Stimulated activated naive CD8-positive, alpha-beta T cell treated with anti-CD3 and anti-CD28 coated beads, Interleukin-15, Interleukin-2, amounts not matched to agents 100 ng/mL and 50 ng/mL, for 24 hours (primary cell): ENCODE results near the gene COPG2.
"Not testable (repeated sequence)": the region's sequence is repeated elsewhere in the genome, so short reads cannot be mapped to it uniquely, and the experiment has no call there.

Source experiments
- H3K27ac Mint-ChIP-seq: one replicate; pipeline ENCODE4 v1.8.0; 2021; ENCODE audit warnings: mild to moderate bottlenecking, mixed read lengths
- H3K27me3 Mint-ChIP-seq: one replicate; pipeline ENCODE4 v1.8.0; 2021; ENCODE audit warnings: mixed read lengths
- H3K36me3 Mint-ChIP-seq: one replicate; pipeline ENCODE4 v1.8.0; 2021; ENCODE audit warnings: low read depth, mixed read lengths
- H3K4me1 Mint-ChIP-seq: one replicate; pipeline ENCODE4 v1.8.0; 2021; ENCODE audit warnings: low read depth, mixed read lengths
- H3K4me3 Mint-ChIP-seq: one replicate; pipeline ENCODE4 v1.8.0; 2021; ENCODE audit warnings: mild to moderate bottlenecking, mixed read lengths
- H3K9me3 Mint-ChIP-seq: one replicate; pipeline ENCODE4 v1.8.0; 2021; ENCODE audit warnings: mixed read lengths

Gene COPG2, protein sequence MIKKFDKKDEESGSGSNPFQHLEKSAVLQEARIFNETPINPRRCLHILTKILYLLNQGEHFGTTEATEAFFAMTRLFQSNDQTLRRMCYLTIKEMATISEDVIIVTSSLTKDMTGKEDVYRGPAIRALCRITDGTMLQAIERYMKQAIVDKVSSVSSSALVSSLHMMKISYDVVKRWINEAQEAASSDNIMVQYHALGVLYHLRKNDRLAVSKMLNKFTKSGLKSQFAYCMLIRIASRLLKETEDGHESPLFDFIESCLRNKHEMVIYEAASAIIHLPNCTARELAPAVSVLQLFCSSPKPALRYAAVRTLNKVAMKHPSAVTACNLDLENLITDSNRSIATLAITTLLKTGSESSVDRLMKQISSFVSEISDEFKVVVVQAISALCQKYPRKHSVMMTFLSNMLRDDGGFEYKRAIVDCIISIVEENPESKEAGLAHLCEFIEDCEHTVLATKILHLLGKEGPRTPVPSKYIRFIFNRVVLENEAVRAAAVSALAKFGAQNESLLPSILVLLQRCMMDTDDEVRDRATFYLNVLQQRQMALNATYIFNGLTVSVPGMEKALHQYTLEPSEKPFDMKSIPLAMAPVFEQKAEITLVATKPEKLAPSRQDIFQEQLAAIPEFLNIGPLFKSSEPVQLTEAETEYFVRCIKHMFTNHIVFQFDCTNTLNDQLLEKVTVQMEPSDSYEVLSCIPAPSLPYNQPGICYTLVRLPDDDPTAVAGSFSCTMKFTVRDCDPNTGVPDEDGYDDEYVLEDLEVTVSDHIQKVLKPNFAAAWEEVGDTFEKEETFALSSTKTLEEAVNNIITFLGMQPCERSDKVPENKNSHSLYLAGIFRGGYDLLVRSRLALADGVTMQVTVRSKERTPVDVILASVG

DNA sequence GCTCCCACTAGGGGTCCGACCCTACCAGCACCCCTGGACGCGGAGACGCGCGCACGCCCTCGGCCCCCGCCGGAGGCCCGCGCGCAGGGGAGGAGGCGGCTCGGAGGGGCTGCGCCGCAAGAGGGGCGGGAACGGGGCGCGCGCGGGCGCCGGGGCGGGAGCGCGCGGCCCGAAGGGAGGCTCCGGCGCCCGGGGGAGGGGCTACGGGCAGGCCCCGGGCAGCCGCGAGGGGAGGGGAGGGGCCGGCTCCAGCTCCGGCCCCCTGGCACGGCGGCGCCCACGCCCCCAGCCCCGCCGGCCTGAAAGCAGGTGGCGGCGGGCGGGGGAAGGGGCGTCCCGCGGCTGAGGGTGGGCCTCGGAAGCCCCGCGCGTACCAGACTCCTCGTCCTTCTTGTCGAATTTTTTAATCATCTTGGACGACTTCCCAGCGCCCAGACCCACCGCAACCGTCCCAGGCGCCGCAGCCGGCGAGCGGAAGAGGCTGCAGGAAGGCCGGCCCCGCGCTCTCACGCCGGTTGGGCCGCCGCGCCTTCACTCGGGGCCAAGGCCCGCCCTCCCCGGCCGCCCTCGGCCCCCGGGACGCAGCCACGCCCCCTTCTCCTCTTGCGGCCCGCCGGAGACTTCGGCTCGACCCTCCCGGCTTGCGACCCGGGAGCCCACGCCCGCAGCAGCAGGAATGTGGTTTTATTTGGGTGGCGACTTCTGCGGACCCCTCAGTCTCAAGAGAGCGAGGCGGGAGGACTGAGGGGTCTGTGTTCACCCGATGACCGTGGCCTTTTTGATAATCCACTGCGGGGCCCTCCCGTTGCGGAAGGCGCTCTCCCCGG is at the start of gene COPG2:
Gene COPG2, minus strand, starts transcription at position 491 of the 827 bp plus-strand sequence. Its CDS starts 80 bp downstream, at position 411.
- H3K4me1 Mint-ChIP-seq: peaks cover 20% of the 10 kb centered on the region
- peaks cover 9% of the 10 kb centered on the region for H3K27me3 Mint-ChIP-seq
- peak within 1 kb of the TSS; percentile 79 for H3K27ac Mint-ChIP-seq
- no peaks in the 10 kb centered on the region for H3K9me3 Mint-ChIP-seq
- peaks cover 6% of the 10 kb centered on the region for H3K36me3 Mint-ChIP-seq
- peak within 1 kb of the TSS; percentile 87 for H3K4me3 Mint-ChIP-seq

DNA sequence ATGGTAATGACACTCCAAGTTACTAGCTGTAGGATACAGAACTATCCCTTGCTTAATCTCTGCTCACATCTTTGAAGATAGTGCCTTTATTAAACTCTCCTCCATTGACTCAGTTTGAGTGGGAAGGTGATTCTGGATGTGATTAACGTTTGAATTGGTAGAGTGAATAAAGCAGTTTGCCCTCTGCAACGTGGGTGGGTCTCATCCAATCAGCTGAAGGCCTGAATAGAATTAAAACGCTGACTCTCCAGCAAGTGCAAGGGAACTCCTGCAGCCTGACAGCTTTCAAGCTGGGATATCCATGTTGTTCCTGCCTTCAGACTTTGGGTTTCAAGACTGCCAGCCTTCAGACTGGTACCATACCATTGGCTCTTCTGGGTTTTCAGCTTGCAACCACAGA is 43.9 kb upstream of the COPG2 start:
- no peaks in the 10 kb centered on the region for H3K4me1 Mint-ChIP-seq
- H3K27me3 Mint-ChIP-seq: peaks cover 23% of the 10 kb centered on the region
- no peaks in the 10 kb centered on the region for H3K36me3 Mint-ChIP-seq
- no peaks in the 10 kb centered on the region for H3K9me3 Mint-ChIP-seq
- H3K4me3 Mint-ChIP-seq: no peak overlapping the region
- H3K27ac Mint-ChIP-seq: no peak overlapping the region

DNA sequence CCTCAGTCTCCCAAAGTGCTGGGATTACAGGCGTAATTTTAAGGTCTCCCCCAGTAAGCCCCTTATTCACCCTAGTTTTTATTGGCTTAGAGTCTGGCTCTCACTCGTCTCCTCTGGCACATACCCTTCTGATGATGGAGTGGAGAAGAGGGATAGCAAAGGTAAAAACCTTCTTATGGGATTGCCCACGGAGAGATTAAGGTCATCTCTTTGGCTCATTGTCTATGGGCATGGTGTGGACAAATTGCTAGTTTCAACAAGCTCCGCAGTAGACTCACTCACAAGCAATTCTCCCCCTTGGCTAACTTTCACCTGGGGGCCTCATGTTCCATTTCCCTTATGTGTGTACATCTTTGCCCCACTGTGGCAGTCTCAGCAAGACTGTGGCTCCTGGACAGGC is 40.2 kb upstream of the COPG2 start:
- H3K9me3 Mint-ChIP-seq: peaks cover 11% of the 10 kb centered on the region
- no peaks in the 10 kb centered on the region for H3K36me3 Mint-ChIP-seq
- no peaks in the 10 kb centered on the region for H3K4me1 Mint-ChIP-seq
- no peak overlapping the region for H3K27ac Mint-ChIP-seq
- peaks cover 48% of the 10 kb centered on the region for H3K27me3 Mint-ChIP-seq
- no peak overlapping the region for H3K4me3 Mint-ChIP-seq

DNA sequence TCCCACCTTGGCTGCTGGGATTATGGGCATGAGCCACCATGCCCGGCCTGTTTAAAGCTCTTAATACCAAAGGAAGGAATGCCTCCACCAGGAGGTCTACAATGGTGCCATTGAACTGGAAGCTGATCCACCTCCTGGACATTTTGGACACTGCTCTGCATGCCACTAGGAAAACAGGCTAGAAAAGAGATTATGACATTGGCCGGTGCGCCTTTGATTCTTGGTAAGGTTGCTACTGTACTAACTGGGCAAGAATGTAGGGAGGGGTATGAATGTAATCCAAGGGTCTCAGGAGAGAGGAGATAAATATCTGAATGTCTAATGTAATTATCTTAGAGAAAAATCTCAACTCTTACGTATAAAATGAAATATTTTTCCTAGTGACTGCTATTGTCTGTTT is 39.5 kb upstream of the COPG2 start:
- Mint-ChIP-seq H3K27me3 (peaks cover 48% of the 10 kb centered on the region), H3K4me1 (no peaks in the 10 kb centered on the region), H3K27ac (no peak overlapping the region), H3K9me3 (peaks cover 11% of the 10 kb centered on the region), H3K4me3 (no peak overlapping the region), H3K36me3 (no peaks in the 10 kb centered on the region)

DNA sequence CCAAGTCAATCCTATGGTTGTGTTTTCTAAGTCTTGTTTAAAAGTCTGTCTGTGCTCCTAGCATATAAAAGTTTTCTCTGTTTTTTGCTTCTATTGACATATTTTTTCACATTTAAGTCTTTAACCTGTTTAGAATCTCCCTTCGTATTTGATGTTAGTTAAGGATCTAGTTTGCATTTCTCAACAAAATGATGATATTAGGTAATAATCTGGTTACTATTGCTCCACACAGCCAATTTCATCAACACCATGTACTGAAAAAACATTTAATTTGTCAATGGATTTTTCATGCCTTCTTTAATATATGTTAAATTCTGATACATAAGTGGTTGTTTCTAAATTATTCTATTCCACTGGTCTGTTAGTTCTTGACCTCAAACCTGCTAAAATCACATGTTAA is 35.3 kb upstream of the COPG2 start:
- H3K27ac Mint-ChIP-seq: no peak overlapping the region
- no peaks in the 10 kb centered on the region for H3K4me1 Mint-ChIP-seq
- H3K4me3 Mint-ChIP-seq: no peak overlapping the region
- peaks cover 11% of the 10 kb centered on the region for H3K9me3 Mint-ChIP-seq
- peaks cover 36% of the 10 kb centered on the region for H3K27me3 Mint-ChIP-seq
- H3K36me3 Mint-ChIP-seq: no peaks in the 10 kb centered on the region

DNA sequence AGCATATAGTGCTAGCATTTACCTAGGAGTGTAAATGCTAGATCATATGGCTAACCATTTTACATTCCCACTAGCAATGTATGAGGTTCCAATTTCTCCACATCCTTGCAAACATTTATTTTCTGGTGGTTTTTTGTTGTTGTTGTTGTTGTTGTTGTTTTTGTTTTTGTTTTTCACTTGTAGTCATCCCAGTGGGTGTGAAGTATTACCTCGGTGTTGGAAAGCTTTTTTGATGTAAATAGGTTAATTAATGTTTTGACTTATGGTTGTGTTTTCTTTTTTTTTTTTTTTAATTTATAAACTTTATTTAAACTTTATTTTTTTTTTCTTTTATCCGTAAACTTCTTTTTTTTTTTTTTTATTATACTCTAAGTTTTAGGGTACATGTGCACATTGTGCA is 33.1 kb upstream of the COPG2 start:
- Mint-ChIP-seq H3K4me1 (no peaks in the 10 kb centered on the region), H3K36me3 (no peaks in the 10 kb centered on the region), H3K4me3 (no peak overlapping the region), H3K9me3 (peaks cover 5% of the 10 kb centered on the region), H3K27me3 (peaks cover 22% of the 10 kb centered on the region), H3K27ac (no peak overlapping the region)

DNA sequence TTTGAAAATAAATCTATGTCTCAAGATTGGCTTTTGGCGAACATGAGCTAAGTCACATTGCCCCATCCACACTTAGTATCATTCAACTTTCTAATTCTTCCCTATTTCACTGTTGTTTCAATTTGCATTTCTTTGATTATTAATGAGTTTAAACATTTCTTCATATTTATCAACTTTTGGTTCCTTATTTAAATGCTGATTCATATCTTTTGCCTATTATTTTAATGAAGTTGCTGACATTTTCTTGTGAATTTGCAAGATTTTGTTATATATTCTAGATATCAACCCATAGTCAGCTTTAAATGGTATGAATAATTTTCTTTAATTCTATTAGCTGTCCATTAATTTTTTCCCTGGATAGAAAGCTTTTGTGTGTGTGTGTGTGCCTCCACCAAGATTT is 32.2 kb upstream of the COPG2 start:
- Mint-ChIP-seq H3K9me3 (no peaks in the 10 kb centered on the region), H3K36me3 (no peaks in the 10 kb centered on the region), H3K27me3 (peaks cover 14% of the 10 kb centered on the region), H3K4me1 (no peaks in the 10 kb centered on the region), H3K4me3 (no peak overlapping the region), H3K27ac (no peak overlapping the region)

DNA sequence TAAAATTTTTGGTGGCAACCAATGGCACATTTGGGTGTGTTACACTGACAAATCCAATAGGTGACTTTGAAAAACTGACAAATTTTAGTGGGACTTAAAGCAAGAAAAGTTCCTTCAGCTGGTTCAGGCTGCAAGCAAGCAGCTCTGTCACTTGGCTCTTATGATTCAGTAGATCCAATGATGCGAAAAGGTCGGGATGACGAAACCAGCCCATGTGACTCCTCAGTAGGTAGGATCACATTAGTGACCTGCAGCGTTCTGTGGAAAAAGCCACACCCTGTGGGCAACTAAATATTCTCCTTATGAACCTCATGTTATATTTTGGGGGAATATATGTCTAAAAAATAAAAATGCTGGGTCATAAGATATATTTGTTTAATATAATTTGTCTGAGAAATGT is 31.1 kb upstream of the COPG2 start:
- no peak overlapping the region for H3K4me3 Mint-ChIP-seq
- no peaks in the 10 kb centered on the region for H3K9me3 Mint-ChIP-seq
- H3K27me3 Mint-ChIP-seq: peaks cover 6% of the 10 kb centered on the region
- H3K4me1 Mint-ChIP-seq: no peaks in the 10 kb centered on the region
- H3K27ac Mint-ChIP-seq: no peak overlapping the region
- H3K36me3 Mint-ChIP-seq: no peaks in the 10 kb centered on the region

DNA sequence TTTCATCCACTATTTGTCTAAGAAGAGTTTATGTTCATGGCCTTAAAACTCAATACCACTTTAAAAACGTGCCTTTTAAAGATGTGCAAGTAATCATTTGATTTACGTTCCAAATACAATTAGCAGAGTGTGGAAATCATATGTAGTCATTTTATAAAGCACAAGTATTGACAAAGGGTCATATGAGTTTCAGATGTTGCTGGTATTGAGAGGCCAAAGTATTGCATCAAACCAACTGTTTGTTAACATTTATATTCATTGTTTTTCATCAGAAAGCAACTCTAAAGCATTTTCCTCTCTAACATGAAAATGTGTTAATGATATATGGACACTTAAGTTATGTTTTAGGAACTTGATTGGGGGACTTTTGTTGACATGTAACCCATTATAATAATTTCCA is 29.3 kb upstream of the COPG2 start:
- Mint-ChIP-seq H3K4me1 (no peaks in the 10 kb centered on the region), H3K27me3 (no peaks in the 10 kb centered on the region), H3K4me3 (no peak overlapping the region), H3K27ac (no peak overlapping the region), H3K9me3 (no peaks in the 10 kb centered on the region), H3K36me3 (no peaks in the 10 kb centered on the region)

DNA sequence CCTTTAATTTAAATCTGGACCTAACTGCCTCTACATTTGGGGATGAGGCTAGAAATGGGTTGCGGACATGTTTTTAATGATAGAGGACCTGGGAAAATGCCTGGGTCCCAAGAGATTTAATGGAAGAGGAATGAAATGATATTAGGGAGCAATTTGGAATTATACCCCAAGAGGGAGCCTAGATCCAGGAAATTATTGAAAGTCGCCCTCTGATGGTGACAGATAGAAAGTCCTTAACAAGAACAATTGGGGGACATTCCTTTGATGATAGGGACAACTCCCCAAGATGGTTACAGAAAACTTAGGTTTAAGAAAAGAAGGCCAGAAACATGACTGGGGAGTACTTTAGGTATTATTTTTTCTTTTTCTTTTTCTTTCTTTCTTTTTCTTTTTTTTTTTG is 27.3 kb upstream of the COPG2 start:
- H3K27ac Mint-ChIP-seq: no peak overlapping the region
- no peaks in the 10 kb centered on the region for H3K36me3 Mint-ChIP-seq
- no peaks in the 10 kb centered on the region for H3K27me3 Mint-ChIP-seq
- no peak overlapping the region for H3K4me3 Mint-ChIP-seq
- no peaks in the 10 kb centered on the region for H3K4me1 Mint-ChIP-seq
- peaks cover 8% of the 10 kb centered on the region for H3K9me3 Mint-ChIP-seq

DNA sequence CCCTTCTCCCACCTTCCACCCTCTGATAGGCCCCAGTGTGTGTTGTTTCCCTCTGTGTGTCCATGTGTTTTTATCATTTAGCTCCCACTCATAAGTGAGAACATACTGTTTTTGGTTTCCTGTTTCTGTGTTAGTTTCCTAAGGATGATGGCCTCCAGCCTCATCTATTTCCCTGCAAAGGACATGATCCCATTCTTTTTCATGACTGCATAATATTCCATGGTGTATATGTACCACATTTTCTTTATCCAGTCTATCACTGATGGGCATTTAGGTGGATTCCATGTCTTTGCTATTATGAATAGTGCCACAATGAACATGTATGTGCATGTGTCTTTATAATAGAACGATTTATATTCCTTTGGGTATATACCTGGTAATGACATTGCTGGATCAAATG is 23.8 kb upstream of the COPG2 start:
- H3K9me3 Mint-ChIP-seq, H3K4me1 Mint-ChIP-seq, H3K27ac Mint-ChIP-seq, H3K27me3 Mint-ChIP-seq, H3K4me3 Mint-ChIP-seq, H3K36me3 Mint-ChIP-seq: not testable (repeated sequence)

DNA sequence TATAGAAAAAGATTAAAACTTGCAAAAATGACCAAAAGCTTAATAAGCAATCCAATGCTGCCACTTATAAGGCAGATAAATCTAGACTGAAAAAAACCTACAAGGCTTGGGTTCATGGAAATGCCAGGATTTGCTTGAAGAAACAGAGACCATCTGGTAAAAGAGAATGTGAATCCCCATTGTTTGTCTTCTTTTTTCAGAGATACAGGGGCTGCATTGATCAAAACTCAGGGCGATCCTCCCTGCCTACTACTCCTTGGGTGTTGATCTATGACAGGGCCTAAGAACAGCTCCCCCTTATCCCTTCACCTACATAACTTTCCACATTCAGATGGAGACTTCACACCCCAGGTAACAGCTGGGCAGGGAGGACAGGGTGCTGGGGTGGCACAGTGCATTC is 21.1 kb upstream of the COPG2 start:
- Mint-ChIP-seq H3K36me3 (no peaks in the 10 kb centered on the region), H3K9me3 (peaks cover 8% of the 10 kb centered on the region), H3K4me1 (no peaks in the 10 kb centered on the region), H3K27ac (no peak overlapping the region), H3K27me3 (no peaks in the 10 kb centered on the region), H3K4me3 (no peak overlapping the region)

DNA sequence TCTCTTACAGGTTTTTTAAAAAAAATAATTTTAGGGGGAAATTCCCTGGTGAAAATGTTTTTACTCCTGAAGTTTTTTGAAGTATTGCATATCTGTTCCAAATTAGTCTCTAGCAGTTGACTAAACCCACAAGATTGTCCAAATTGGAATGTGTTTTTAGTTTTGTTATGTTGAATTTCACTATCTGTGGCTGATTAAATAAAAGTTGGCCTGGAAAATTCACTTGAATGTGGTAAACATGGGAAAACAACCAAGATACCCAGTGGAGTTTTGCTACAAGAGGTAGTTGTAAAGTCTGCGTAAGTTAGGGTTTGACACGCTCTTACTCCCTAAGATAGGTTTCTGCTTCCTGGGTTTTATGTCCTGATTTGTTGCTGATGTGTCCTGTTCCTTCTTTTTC is 14.5 kb upstream of the COPG2 start:
- no peak overlapping the region for H3K4me3 Mint-ChIP-seq
- no peaks in the 10 kb centered on the region for H3K4me1 Mint-ChIP-seq
- H3K27me3 Mint-ChIP-seq: peaks cover 4% of the 10 kb centered on the region
- H3K36me3 Mint-ChIP-seq: no peaks in the 10 kb centered on the region
- H3K9me3 Mint-ChIP-seq: no peaks in the 10 kb centered on the region
- no peak overlapping the region for H3K27ac Mint-ChIP-seq

DNA sequence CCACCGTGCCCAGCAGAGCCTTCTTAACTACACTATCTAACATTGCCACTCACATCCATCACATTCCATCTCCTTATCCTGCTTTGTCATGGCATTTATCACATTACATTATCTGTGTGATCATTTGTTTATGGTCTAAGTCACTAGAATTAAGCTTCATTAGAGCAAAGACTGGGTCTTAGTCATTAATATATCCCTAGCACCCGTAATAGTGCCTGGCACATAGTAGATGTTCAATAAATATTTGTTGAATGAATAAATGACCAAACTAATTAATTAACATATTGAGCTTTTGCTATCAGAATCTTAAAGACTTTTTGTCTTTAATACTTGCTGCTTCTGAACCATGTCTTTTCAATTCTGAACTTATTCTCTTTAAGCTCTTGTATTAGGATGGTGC is 5.9 kb upstream of the COPG2 start:
- no peaks in the 10 kb centered on the region for H3K36me3 Mint-ChIP-seq
- no peaks in the 10 kb centered on the region for H3K9me3 Mint-ChIP-seq
- no peak overlapping the region for H3K4me3 Mint-ChIP-seq

DNA sequence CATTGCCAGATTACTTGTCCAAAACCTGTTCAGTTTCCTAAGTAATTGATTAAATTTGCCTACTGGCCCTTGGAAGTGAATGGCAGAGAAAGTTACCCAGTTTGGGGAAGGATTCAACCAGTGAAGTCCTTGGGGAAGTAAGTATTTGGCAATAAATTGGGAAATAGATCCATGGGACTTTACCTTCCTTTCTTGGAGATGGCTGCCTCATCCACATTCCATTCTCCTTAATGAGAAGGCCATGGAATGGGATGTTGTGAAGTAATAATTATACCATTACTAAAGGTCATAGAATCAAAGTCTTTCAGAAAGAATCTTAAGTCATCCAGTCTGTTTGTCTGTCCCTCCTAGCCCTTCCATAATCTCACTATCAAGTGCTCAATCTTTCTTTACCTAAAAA is 4.5 kb upstream of the COPG2 start:
- H3K27me3 Mint-ChIP-seq: peaks cover 14% of the 10 kb centered on the region
- no peak overlapping the region for H3K27ac Mint-ChIP-seq

More for the DNA sequence above, 5.9 kb upstream of the COPG2 start:
- Mint-ChIP-seq H3K27me3 (peaks cover 14% of the 10 kb centered on the region), H3K27ac (no peak overlapping the region), H3K4me1 (peaks cover 4% of the 10 kb centered on the region)

More for the DNA sequence above, 4.5 kb upstream of the COPG2 start:
- Mint-ChIP-seq H3K9me3 (no peaks in the 10 kb centered on the region), H3K36me3 (no peaks in the 10 kb centered on the region), H3K4me3 (no peak overlapping the region), H3K4me1 (peaks cover 11% of the 10 kb centered on the region)
